ENCODE data around the gene CD34. TPM values are rescaled to one million over a fixed set of nuclear protein-coding genes. Genes with fewer than 3 reads are reported as not detected.

The CD34 gene
- total RNA-seq, 1 experiment from 2014 or later, result 0.35 TPM

DNA sequence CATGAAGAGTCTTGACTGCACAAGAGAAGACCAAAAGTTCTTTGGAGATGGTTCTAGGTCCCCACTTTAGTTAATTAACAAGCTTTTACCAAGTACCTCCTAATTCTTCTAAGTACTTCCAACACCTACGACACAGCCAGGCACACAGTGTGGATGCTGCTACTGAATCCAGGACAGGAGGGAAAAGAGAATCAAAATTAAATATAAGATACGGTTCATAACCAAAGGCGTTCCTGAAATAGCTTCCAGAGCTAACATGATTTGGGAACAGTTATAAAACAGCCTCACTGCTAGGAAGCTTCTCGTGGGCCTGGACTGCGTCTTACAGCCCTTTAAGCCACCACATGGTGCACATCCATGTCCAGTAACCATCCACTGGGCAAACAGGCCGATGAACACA, 75.0 kb downstream of the CD34 start:
- DNase-seq, result no peak
- no peaks in the 10 kb centered on the region for H3K36me3 Mint-ChIP-seq (ENCODE audit: insufficient read depth in 1 of 3, low read depth in 3 of 3)
- TF ChIP-seq, protein P1, sequence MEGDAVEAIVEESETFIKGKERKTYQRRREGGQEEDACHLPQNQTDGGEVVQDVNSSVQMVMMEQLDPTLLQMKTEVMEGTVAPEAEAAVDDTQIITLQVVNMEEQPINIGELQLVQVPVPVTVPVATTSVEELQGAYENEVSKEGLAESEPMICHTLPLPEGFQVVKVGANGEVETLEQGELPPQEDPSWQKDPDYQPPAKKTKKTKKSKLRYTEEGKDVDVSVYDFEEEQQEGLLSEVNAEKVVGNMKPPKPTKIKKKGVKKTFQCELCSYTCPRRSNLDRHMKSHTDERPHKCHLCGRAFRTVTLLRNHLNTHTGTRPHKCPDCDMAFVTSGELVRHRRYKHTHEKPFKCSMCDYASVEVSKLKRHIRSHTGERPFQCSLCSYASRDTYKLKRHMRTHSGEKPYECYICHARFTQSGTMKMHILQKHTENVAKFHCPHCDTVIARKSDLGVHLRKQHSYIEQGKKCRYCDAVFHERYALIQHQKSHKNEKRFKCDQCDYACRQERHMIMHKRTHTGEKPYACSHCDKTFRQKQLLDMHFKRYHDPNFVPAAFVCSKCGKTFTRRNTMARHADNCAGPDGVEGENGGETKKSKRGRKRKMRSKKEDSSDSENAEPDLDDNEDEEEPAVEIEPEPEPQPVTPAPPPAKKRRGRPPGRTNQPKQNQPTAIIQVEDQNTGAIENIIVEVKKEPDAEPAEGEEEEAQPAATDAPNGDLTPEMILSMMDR (conservative IDR thresholded peaks at IDR 0.05), result no peak

More for the DNA sequence above, 75.0 kb downstream of the CD34 start:
- Histone ChIP-seq H3K79me2 (ENCODE audit: insufficient read depth, low read length) (no peaks in the 10 kb centered on the region), H3K18ac (ENCODE audit: insufficient read length, low read depth, low read length) (no peak overlapping the region), H3K79me1 (ENCODE audit: insufficient read depth, low read depth, low read length, poor library complexity, severe bottlenecking) (no peaks in the 10 kb centered on the region), H2BK20ac (ENCODE audit: low read depth, low read length, poor library complexity, severe bottlenecking) (no peak overlapping the region), H2AFZ (ENCODE audit: low read length) (no peak overlapping the region), H4K91ac (ENCODE audit: insufficient read length, low read depth, low read length) (no peak overlapping the region), H3K4me2 (ENCODE audit: insufficient read depth, insufficient read length, low read length) (no peak overlapping the region), H2BK120ac (ENCODE audit: low read depth, low read length, poor library complexity, severe bottlenecking) (no peak overlapping the region), H3K27me3 (ENCODE audit: insufficient read depth, low read length) (no peaks in the 10 kb centered on the region; the same call in 1 of the 2 replicates), H2BK5ac (ENCODE audit: insufficient read length, low read length) (no peak overlapping the region), H4K20me1 (ENCODE audit: control insufficient read depth, insufficient read depth, insufficient read length) (no peaks in the 10 kb centered on the region), H3K4ac (ENCODE audit: low read depth, low read length) (no peak overlapping the region), H2BK12ac (ENCODE audit: insufficient read length, low read depth, low read length) (no peak overlapping the region), H3K56ac (ENCODE audit: insufficient read length, low read depth, low read length) (no peak overlapping the region), H3T11ph (ENCODE audit: low read length) (no peak overlapping the region), H2AK5ac (ENCODE audit: insufficient read length, low read length) (no peak overlapping the region), H3K9ac (ENCODE audit: extremely low read depth, insufficient read length, low read length) (no peak overlapping the region), H3K23ac (ENCODE audit: insufficient read length, low read depth, low read length) (no peak overlapping the region), H4K8ac (replicated peaks; ENCODE audit: insufficient read length, low read depth, low read length) (no peak overlapping the region), H3K9me3 (ENCODE audit: control insufficient read depth, low read depth, low read length) (no peaks in the 10 kb centered on the region), H3K27ac (ENCODE audit: insufficient read length, low read depth, low read length) (no peak overlapping the region), H3K14ac (ENCODE audit: insufficient read depth, low read length) (no peak overlapping the region), H4K5ac (ENCODE audit: insufficient read length, low read depth, low read length) (no peak overlapping the region), H2BK15ac (ENCODE audit: low read depth, low read length) (no peak overlapping the region), H3K4me1 (ENCODE audit: insufficient read depth, low read length) (no peaks in the 10 kb centered on the region), H3K23me2 (ENCODE audit: insufficient read length, low read depth, low read length, poor library complexity, severe bottlenecking) (peaks cover 2% of the 10 kb centered on the region)
- no CpG with 5 or more reads among the region's 6 CpGs for WGBS (ENCODE audit: extremely low coverage, insufficient read length, low lambda C conversion rate)
- Mint-ChIP-seq H3K4me1 (peaks cover 0 to 8% of the 10 kb centered on the region in 2 experiments; a peak in 3 of 4 replicates), H3K4me3 (no peak overlapping the region), H3K27ac (no peak overlapping the region), H3K9me3 (no peaks in the 10 kb centered on the region), H3K27me3 (ENCODE audit: low read depth) (no peaks in the 10 kb centered on the region)

All from H9 (cell line).